ENCODE results near the gene IL1RN.

DNA sequence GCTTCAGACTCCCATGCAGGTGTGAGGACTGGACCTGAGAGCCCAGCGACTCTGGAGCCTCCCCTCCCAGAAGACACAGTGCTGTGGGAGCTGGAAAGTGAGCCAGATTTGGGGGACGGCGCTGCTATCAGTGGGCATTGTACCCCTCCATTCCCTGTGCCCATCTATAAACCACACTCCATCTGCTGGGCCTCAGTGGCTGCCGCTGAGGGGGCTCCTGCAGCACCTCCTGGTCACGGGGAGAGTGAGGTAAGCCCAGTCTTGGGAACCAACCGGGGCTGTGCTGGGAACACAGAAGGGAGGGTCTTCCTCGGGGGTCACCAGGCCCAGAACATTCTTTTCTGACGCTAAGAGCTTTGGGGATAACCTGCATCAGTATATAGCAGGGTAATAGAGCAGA, 55.9 kb downstream of the IL1RN start:
- TF ChIP-seq, protein P1, sequence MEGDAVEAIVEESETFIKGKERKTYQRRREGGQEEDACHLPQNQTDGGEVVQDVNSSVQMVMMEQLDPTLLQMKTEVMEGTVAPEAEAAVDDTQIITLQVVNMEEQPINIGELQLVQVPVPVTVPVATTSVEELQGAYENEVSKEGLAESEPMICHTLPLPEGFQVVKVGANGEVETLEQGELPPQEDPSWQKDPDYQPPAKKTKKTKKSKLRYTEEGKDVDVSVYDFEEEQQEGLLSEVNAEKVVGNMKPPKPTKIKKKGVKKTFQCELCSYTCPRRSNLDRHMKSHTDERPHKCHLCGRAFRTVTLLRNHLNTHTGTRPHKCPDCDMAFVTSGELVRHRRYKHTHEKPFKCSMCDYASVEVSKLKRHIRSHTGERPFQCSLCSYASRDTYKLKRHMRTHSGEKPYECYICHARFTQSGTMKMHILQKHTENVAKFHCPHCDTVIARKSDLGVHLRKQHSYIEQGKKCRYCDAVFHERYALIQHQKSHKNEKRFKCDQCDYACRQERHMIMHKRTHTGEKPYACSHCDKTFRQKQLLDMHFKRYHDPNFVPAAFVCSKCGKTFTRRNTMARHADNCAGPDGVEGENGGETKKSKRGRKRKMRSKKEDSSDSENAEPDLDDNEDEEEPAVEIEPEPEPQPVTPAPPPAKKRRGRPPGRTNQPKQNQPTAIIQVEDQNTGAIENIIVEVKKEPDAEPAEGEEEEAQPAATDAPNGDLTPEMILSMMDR (IDR thresholded peaks at IDR 0.05): no peak
- TF ChIP-seq POLR2AphosphoS5 (IDR thresholded peaks at IDR 0.05): no peak
